PFSK-1 (cell line): ENCODE measurements around the gene TMEM40.

Experiments used
- POLR2AphosphoS5 ChIP-seq: IDR thresholded peaks from 2 replicates; pipeline ENCODE4 v1.6.1; 2012; ENCODE audit warnings: low read depth, mild to moderate bottlenecking, control low read depth, low read length, moderate library complexity
- REST ChIP-seq, 2 experiments: IDR thresholded peaks; 2 replicates each; pipeline versions ENCODE4 v1.6.1 to v1.8.0; 2011 to 2012; ENCODE audit warnings: low read depth in 2 of 2, low read length in 2 of 2, control low read depth in 1 of 2, inconsistent platforms in 1 of 2, mild to moderate bottlenecking in 1 of 2, moderate library complexity in 1 of 2; ENCODE audit not compliant: insufficient read depth in 1 of 2
- TAF1 ChIP-seq: IDR thresholded peaks from 2 replicates; pipeline ENCODE4 v1.6.1; 2012; ENCODE audit warnings: low read length, control low read depth, borderline replicate concordance; ENCODE audit not compliant: insufficient read depth

- TF ChIP-seq POLR2AphosphoS5 (no peak), REST (IDR thresholded peaks at IDR 0.05; ENCODE audit: insufficient read depth in 1 of 2, low read depth in 2 of 2, low read length in 2 of 2) (no peak), TAF1 (no peak)
These were observed 37.4 kb upstream of the TMEM40 start, which contains the start of gene CAND2 for GRCh38 chr3:12796171-12797123.
